Esophagus muscularis mucosa (tissue), 4 donors: Measurements from ENCODE around the gene PRKAG2.

Source experiments
- EP300 ChIP-seq: sonication (generic); formaldehyde crosslinking; IDR thresholded peaks from one replicate; pipeline ENCODE4 v1.6.1; 2017; ENCODE audit warnings: antibody characterized with exemption
- POLR2A ChIP-seq: fragments of 450-650 bp; IDR thresholded peaks from one replicate; pipeline ENCODE4 v1.6.1; 2017; ENCODE audit warnings: antibody characterized with exemption, moderate library complexity, mild to moderate bottlenecking, low read depth
- POLR2AphosphoS5 ChIP-seq, 2 donors: sonication (generic); formaldehyde crosslinking; IDR thresholded peaks; one replicate each; pipeline ENCODE4 v1.6.1; 2017; ENCODE audit warnings: antibody characterized with exemption in 2 of 2
- TF ChIP-seq, protein P1 (sequence below), 3 experiments: fragments of 200-600 bp in 2 of 3; fragments of 450-650 bp in 1 of 3; sonication (generic) in 2 of 3; IDR thresholded peaks; one replicate each; pipeline ENCODE4 v1.5.1; 2017 to 2019; ENCODE audit warnings: antibody characterized with exemption in 3 of 3, mild to moderate bottlenecking in 2 of 3, moderate library complexity in 1 of 3

DNA sequence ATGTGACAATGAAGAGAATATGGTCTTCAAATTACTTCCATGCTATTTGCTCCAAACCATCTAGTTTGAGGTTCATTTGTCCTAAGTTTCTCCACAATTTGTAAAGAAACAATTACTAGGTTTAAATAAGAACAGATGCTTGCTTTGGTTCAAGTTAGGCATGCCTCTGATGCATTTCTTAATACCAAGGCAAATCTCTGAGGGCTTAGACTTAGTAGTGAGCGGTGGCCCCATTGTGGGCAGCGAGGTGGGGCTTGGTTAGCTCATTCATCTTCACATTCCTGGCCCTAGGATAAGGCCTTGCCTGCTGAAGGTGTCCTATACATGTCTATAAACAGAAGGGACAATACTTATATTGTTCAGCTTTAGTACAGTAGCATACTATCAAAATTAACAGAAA is 304.8 kb downstream of the PRKAG2 start:
- TF ChIP-seq, protein P1, sequence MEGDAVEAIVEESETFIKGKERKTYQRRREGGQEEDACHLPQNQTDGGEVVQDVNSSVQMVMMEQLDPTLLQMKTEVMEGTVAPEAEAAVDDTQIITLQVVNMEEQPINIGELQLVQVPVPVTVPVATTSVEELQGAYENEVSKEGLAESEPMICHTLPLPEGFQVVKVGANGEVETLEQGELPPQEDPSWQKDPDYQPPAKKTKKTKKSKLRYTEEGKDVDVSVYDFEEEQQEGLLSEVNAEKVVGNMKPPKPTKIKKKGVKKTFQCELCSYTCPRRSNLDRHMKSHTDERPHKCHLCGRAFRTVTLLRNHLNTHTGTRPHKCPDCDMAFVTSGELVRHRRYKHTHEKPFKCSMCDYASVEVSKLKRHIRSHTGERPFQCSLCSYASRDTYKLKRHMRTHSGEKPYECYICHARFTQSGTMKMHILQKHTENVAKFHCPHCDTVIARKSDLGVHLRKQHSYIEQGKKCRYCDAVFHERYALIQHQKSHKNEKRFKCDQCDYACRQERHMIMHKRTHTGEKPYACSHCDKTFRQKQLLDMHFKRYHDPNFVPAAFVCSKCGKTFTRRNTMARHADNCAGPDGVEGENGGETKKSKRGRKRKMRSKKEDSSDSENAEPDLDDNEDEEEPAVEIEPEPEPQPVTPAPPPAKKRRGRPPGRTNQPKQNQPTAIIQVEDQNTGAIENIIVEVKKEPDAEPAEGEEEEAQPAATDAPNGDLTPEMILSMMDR (IDR thresholded peaks at IDR 0.05), result no peak
- TF ChIP-seq POLR2A, result no peak
- TF ChIP-seq POLR2AphosphoS5 (IDR thresholded peaks at IDR 0.05), result no peak
- TF ChIP-seq EP300, result no peak
